HCT116 (cell line): ENCODE results near the gene FRG2C. TPM values are rescaled to one million over a fixed set of nuclear protein-coding genes. Genes with fewer than 3 reads are reported as not detected.

ENCODE experiments used
- ATAC-seq: fragments of 200-7000 bp; cut with Tn5 transposase; 2 replicates; pipeline ENCODE4 v1.9.1; 2020; ENCODE audit warnings: mild to moderate bottlenecking, moderate library complexity
- BruUV-seq: library from RNA; stranded (reverse); fragments of 400-500 nt; replicated peaks from 2 replicates; lab custom pipeline; 2021; lab: Mats Ljungman, UMichigan
- CTCF ChIA-PET: fragments of 300-600 bp; sonication (Branson Sonifier 250); formaldehyde crosslinking; loops from one replicate; lab custom pipeline; 2021; ENCODE audit warnings: antibody characterized with exemption; lab: Charles Lee
- POLR2A ChIA-PET: fragments of 300-600, 350-600 bp; sonication (Branson Sonifier 250); formaldehyde crosslinking; loops from one replicate; lab custom pipeline; 2021; ENCODE audit warnings: antibody characterized with exemption; lab: Charles Lee
- RAD21 ChIA-PET, 2 experiments: fragments of 300-600 bp; sonication (Branson Sonifier 250); formaldehyde crosslinking; loops; one replicate each; lab custom pipeline; 2023; ENCODE audit warnings: low total read pairs in 2 of 2; ENCODE audit not compliant: uncharacterized antibody in 2 of 2, unreplicated experiment in 2 of 2, low non-redundant PET in 1 of 2; lab: Charles Lee
- DNase-seq: peaks from one replicate; pipeline ENCODE4 v3.0.0-alpha.2; 2010; ENCODE audit warnings: low read depth, low spot score
- H2AFZ ChIP-seq: fragments of 200-600 bp; shearing (Covaris generic), sonication (generic); 2 replicates; pipeline ENCODE4 v1.6.1; 2017; ENCODE audit warnings: low read depth, mixed run types, mixed read lengths, antibody characterized with exemption, low read length; ENCODE audit not compliant: poor library complexity, severe bottlenecking
- H3K27ac ChIP-seq: 2 replicates; pipeline ENCODE4 v1.5.1; 2012; ENCODE audit warnings: low read depth, low read length
- H3K27me3 ChIP-seq: fragments of 200-600 bp; sonication (generic); 2 replicates; pipeline ENCODE4 v1.6.1; 2016; ENCODE audit warnings: mixed run types, low read length, mixed read lengths; ENCODE audit not compliant: insufficient read depth
- H3K36me3 ChIP-seq, 2 experiments: fragments of 200-500 bp in 1 of 2; fragments of 200-600 bp in 1 of 2; sonication (Bioruptor generic) in 1 of 2; sonication (generic) in 1 of 2; 2 replicates each; pipeline versions ENCODE4 v1.5.1 to v1.6.1; 2014 to 2016; ENCODE audit warnings: low read length in 2 of 2, inconsistent platforms in 1 of 2, mixed read lengths in 1 of 2, mixed run types in 1 of 2; ENCODE audit not compliant: insufficient read depth in 2 of 2, control insufficient read depth in 1 of 2
- H3K4me1 ChIP-seq, 2 experiments: fragments of 200-600 bp in 1 of 2; sonication (generic) in 1 of 2; 2 replicates each; pipeline versions ENCODE4 v1.5.1 to v1.6.1; 2012 to 2017; ENCODE audit warnings: low read length in 2 of 2, inconsistent platforms in 1 of 2, mild to moderate bottlenecking in 1 of 2, mixed read lengths in 1 of 2, mixed run types in 1 of 2, moderate library complexity in 1 of 2; ENCODE audit not compliant: insufficient read depth in 2 of 2, control insufficient read depth in 1 of 2
- H3K4me2 ChIP-seq: fragments of 200-600 bp; sonication (generic); 2 replicates; pipeline ENCODE4 v1.6.1; 2017; ENCODE audit warnings: mixed run types, low read length, mixed read lengths
- H3K4me3 ChIP-seq, 2 experiments: fragments of 200-600 bp in 1 of 2; sonication (generic) in 1 of 2; replicated peaks in 1 of 2; 2 replicates each; pipeline ENCODE4 v1.5.1; 2011 to 2016; ENCODE audit warnings: low read length in 2 of 2, control low read depth in 1 of 2, low read depth in 1 of 2, mild to moderate bottlenecking in 1 of 2, mixed read lengths in 1 of 2, mixed run types in 1 of 2
- H3K79me2 ChIP-seq: fragments of 200-600 bp; sonication (generic); 2 replicates; pipeline ENCODE4 v1.6.1; 2017; ENCODE audit warnings: mild to moderate bottlenecking, mixed run types, low read length, moderate library complexity, mixed read lengths; ENCODE audit not compliant: insufficient read depth
- H3K9ac ChIP-seq: fragments of 200-600 bp; sonication (generic); 2 replicates; pipeline ENCODE4 v1.6.1; 2016; ENCODE audit warnings: low read length, mixed read lengths
- H3K9me2 ChIP-seq: fragments of 200-600 bp; sonication (generic), shearing (Covaris generic); 2 replicates; pipeline ENCODE4 v1.6.1; 2017; ENCODE audit warnings: mixed run types, mild to moderate bottlenecking, moderate library complexity; ENCODE audit not compliant: insufficient read depth
- H3K9me3 ChIP-seq, 2 experiments: fragments of 200-500 bp in 1 of 2; fragments of 200-600 bp in 1 of 2; sonication (Bioruptor generic) in 1 of 2; sonication (generic) in 1 of 2; 2 replicates each; pipeline ENCODE4 v1.6.1; 2014 to 2017; ENCODE audit warnings: low read length in 2 of 2, mixed read lengths in 2 of 2, inconsistent platforms in 1 of 2, low read depth in 1 of 2, mild to moderate bottlenecking in 1 of 2, mixed run types in 1 of 2, moderate library complexity in 1 of 2; ENCODE audit not compliant: control insufficient read depth in 1 of 2, insufficient read depth in 1 of 2
- H4K20me1 ChIP-seq: fragments of 200-600 bp; sonication (generic), shearing (Covaris generic); 2 replicates; pipeline ENCODE4 v1.6.1; 2017; ENCODE audit warnings: mixed run types, mild to moderate bottlenecking, moderate library complexity; ENCODE audit not compliant: insufficient read depth
- EGR1 ChIP-seq: IDR thresholded peaks from 2 replicates; pipeline ENCODE4 v1.6.1; 2012; ENCODE audit warnings: low read depth
- FOSL1 ChIP-seq: IDR thresholded peaks from 2 replicates; pipeline ENCODE4 v1.6.1; 2012; ENCODE audit warnings: low read depth
- MAX ChIP-seq: IDR thresholded peaks from 2 replicates; pipeline ENCODE4 v1.6.1; 2012
- POLR2A ChIP-seq: IDR thresholded peaks from 2 replicates; pipeline ENCODE4 v1.7.0; 2011; ENCODE audit warnings: borderline replicate concordance; ENCODE audit not compliant: insufficient read depth, insufficient read length; ENCODE audit errors: extremely low read depth
- REST ChIP-seq: IDR thresholded peaks from 2 replicates; pipeline ENCODE4 v1.6.1; 2012; ENCODE audit warnings: low read depth
- TCF7L2 ChIP-seq: IDR thresholded peaks from 2 replicates; pipeline ENCODE4 v1.7.0; 2011; ENCODE audit warnings: borderline replicate concordance, inconsistent platforms; ENCODE audit not compliant: insufficient read depth, insufficient read length; ENCODE audit errors: extremely low read depth
- YY1 ChIP-seq: IDR thresholded peaks from 2 replicates; pipeline ENCODE4 v1.6.1; 2011; ENCODE audit warnings: low read length, low read depth, moderate library complexity, mild to moderate bottlenecking; ENCODE audit not compliant: insufficient replicate concordance; ENCODE audit errors: extremely low read depth
- intact Hi-C: fragments of 100-400 bp; cut with micrococcal nuclease; formaldehyde crosslinking; loops from 2 replicates; pipeline ENCODE4 v1.10.0; 2022
- total RNA-seq: library from RNA; stranded (reverse); gene quantifications from one replicate; pipeline ENCODE4 v1.2.1, GENCODE V29; 2021; ENCODE audit not compliant: unreplicated experiment
- TF ChIP-seq, protein P1 (sequence below): IDR thresholded peaks from 2 replicates; pipeline ENCODE4 v1.6.1; 2011; ENCODE audit warnings: mild to moderate bottlenecking, low read length, moderate library complexity; ENCODE audit not compliant: insufficient replicate concordance; ENCODE audit errors: extremely low read depth

FRG2C gene
- total RNA-seq, 1 experiment from 2014 or later = not detected

GRCh38 chr3:75687323-75687722 is 23.2 kb downstream of the FRG2C start:
- no peaks in the 10 kb centered on the region for H3K27me3 ChIP-seq
- intact Hi-C loops = no loop called here
- no peaks in the 10 kb centered on the region for H3K36me3 ChIP-seq
- H3K4me3 ChIP-seq = no peak overlapping the region
- H3K27ac ChIP-seq = no peak overlapping the region
- CTCF ChIA-PET = no interaction called here
- no peaks in the 10 kb centered on the region for H3K4me1 ChIP-seq
- no peak for ATAC-seq
- H3K9me3 ChIP-seq = peaks cover 0 to 4% of the 10 kb centered on the region in 2 experiments; a peak in 1 of 4 replicates
- BruUV-seq = no TSS peak
- no peaks in the 10 kb centered on the region for H4K20me1 ChIP-seq
- no peak for DNase-seq
- H3K9me2 ChIP-seq = no peaks in the 10 kb centered on the region
- RAD21 ChIA-PET = no interaction called here
- no peak overlapping the region for H3K4me2 ChIP-seq
- no peaks in the 10 kb centered on the region for H3K79me2 ChIP-seq
- POLR2A ChIA-PET = no interaction called here
- TF ChIP-seq, protein P1, sequence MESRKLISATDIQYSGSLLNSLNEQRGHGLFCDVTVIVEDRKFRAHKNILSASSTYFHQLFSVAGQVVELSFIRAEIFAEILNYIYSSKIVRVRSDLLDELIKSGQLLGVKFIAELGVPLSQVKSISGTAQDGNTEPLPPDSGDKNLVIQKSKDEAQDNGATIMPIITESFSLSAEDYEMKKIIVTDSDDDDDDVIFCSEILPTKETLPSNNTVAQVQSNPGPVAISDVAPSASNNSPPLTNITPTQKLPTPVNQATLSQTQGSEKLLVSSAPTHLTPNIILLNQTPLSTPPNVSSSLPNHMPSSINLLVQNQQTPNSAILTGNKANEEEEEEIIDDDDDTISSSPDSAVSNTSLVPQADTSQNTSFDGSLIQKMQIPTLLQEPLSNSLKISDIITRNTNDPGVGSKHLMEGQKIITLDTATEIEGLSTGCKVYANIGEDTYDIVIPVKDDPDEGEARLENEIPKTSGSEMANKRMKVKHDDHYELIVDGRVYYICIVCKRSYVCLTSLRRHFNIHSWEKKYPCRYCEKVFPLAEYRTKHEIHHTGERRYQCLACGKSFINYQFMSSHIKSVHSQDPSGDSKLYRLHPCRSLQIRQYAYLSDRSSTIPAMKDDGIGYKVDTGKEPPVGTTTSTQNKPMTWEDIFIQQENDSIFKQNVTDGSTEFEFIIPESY = no peak
- TF ChIP-seq FOSL1 (no peak), MAX (no peak), EGR1 (no peak), YY1 (no peak)
- no peak overlapping the region for H3K9ac ChIP-seq
- H2AFZ ChIP-seq = no peak overlapping the region

GRCh38 chr3:75692061-75692460 is 27.9 kb downstream of the FRG2C start:
- peaks cover 0 to 6% of the 10 kb centered on the region in 2 experiments; a peak in 1 of 4 replicates for H3K9me3 ChIP-seq
- ATAC-seq = no peak

More at GRCh38 chr3:75692061-75692460, 27.9 kb downstream of the FRG2C start:
- POLR2A ChIA-PET = no interaction called here
- no peaks in the 10 kb centered on the region for H3K9me2 ChIP-seq
- TF ChIP-seq, protein P1 = no peak
- no peak for TF ChIP-seq POLR2A
- no peak for TF ChIP-seq REST
- no peak for TF ChIP-seq FOSL1
- TF ChIP-seq TCF7L2 = no peak
- TF ChIP-seq, all 23 proteins: peak for 0
- H3K4me3 ChIP-seq = no peak overlapping the region
- H3K9ac ChIP-seq = no peak overlapping the region
- ChIA-PET CTCF (no interaction called here), RAD21 (no interaction called here)
- no peak overlapping the region for H2AFZ ChIP-seq
- intact Hi-C loops = no loop called here
- no peaks in the 10 kb centered on the region for H4K20me1 ChIP-seq
- no peak overlapping the region for H3K4me2 ChIP-seq
- no peaks in the 10 kb centered on the region for H3K36me3 ChIP-seq
- no peak overlapping the region for H3K27ac ChIP-seq
- no TSS peak for BruUV-seq
- H3K4me1 ChIP-seq = no peaks in the 10 kb centered on the region
- H3K27me3 ChIP-seq = no peaks in the 10 kb centered on the region
- no peak for DNase-seq
- H3K79me2 ChIP-seq = no peaks in the 10 kb centered on the region
